K562 (cell line): Measurements from ENCODE around the gene USP32. TPM values are rescaled to one million over a fixed set of nuclear protein-coding genes. Genes with fewer than 3 reads are reported as not detected.

Source experiments
- ATAC-seq: fragments of 200-7000 bp; cut with Tn5 transposase; 3 replicates; pipeline ENCODE4 v1.9.1; 2020; ENCODE audit warnings: moderate library complexity
- BruUV-seq: library from RNA; stranded (reverse); fragments of 400-500 nt; replicated peaks from 2 replicates; lab custom pipeline; 2021; lab: Mats Ljungman, UMichigan
- CTCF ChIA-PET: fragments of 300-600 bp; formaldehyde crosslinking; extraction: SDS; loops from one replicate; lab custom pipeline; 2021; ENCODE audit warnings: low intra/inter-chr PET ratio; lab: Yijun Ruan, JAX
- POLR2A ChIA-PET: fragments of 300-600, 350-650 bp; sonication (Branson Sonifier 250); formaldehyde crosslinking; extraction: SDS; loops from one replicate; lab custom pipeline; 2021; ENCODE audit warnings: antibody characterized with exemption, inconsistent platforms; lab: Yijun Ruan, JAX
- DNase-seq, 4 experiments: peaks; one replicate each; pipeline versions ENCODE4 v3.0.0 to v3.0.0-alpha.2; 2011 to 2018; ENCODE audit warnings: low spot score in 3 of 4, mixed read lengths in 3 of 4; ENCODE audit errors: extremely low read depth in 1 of 4
- FAIRE-seq: peaks from 2 replicates; lab custom pipeline; 2011; peaks lifted over from hg19 to GRCh38; lab: Jason Lieb, UNC
- H2AFZ ChIP-seq: 2 replicates; pipeline ENCODE4 v1.6.0; 2011; ENCODE audit warnings: low read depth, low read length, control low read depth, inconsistent platforms
- H3K27ac ChIP-seq: fragments of 200-600 bp; 3 replicates; pipeline ENCODE4 v1.8.0; 2011; ENCODE audit warnings: low read depth, mild to moderate bottlenecking, control low read depth, inconsistent platforms, low read length, moderate library complexity, mixed read lengths; ENCODE audit errors: extremely low read depth
- H3K27me3 ChIP-seq, 2 experiments: fragments of 300-600 bp in 1 of 2; 2 replicates in 1 of 2; 3 replicates in 1 of 2; pipeline versions ENCODE4 v1.6.0 to v1.8.0; 2011; ENCODE audit warnings: inconsistent platforms in 2 of 2, low read length in 2 of 2, mild to moderate bottlenecking in 1 of 2, mixed read lengths in 1 of 2, moderate library complexity in 1 of 2; ENCODE audit not compliant: control insufficient read depth in 2 of 2, insufficient read depth in 2 of 2
- H3K36me3 ChIP-seq: fragments of 300-600 bp; 3 replicates; pipeline ENCODE4 v1.8.0; 2011; ENCODE audit warnings: mild to moderate bottlenecking, low read length, inconsistent platforms; ENCODE audit not compliant: control insufficient read depth, insufficient read depth
- H3K4me1 ChIP-seq, 2 experiments: fragments of 200-600 bp in 1 of 2; replicated peaks in 1 of 2; 2 replicates in 1 of 2; 3 replicates in 1 of 2; pipeline versions ENCODE4 v1.5.1 to v1.8.0; 2011; ENCODE audit warnings: inconsistent platforms in 2 of 2, low read length in 2 of 2, mild to moderate bottlenecking in 1 of 2, mixed read lengths in 1 of 2, moderate library complexity in 1 of 2; ENCODE audit not compliant: control insufficient read depth in 2 of 2, insufficient read depth in 2 of 2
- H3K4me2 ChIP-seq: 2 replicates; pipeline ENCODE4 v1.6.1; 2011; ENCODE audit warnings: low read length, control low read depth, inconsistent platforms, mixed read lengths; ENCODE audit not compliant: insufficient read depth
- H3K4me3 ChIP-seq: fragments of 200-600 bp; sonication (generic), shearing (Covaris generic); 2 replicates; pipeline ENCODE4 v1.5.1; 2016; ENCODE audit warnings: control low read depth, inconsistent platforms
- H3K79me2 ChIP-seq: fragments of 200-600 bp; 3 replicates; pipeline ENCODE4 v1.8.0; 2011; ENCODE audit warnings: low read length, inconsistent platforms; ENCODE audit not compliant: control insufficient read depth, insufficient read depth
- H3K9ac ChIP-seq, 2 experiments: 2 replicates each; pipeline versions ENCODE4 v1.6.0 to v1.6.1; 2011; ENCODE audit warnings: low read depth in 2 of 2, low read length in 2 of 2, control low read depth in 1 of 2, inconsistent platforms in 1 of 2, mild to moderate bottlenecking in 1 of 2, mixed read lengths in 1 of 2; ENCODE audit not compliant: insufficient read depth in 1 of 2
- H3K9me1 ChIP-seq: one replicate; pipeline ENCODE4 v1.6.0; 2011; ENCODE audit warnings: inconsistent platforms, mild to moderate bottlenecking, low read length, moderate library complexity; ENCODE audit not compliant: control insufficient read depth, insufficient read depth
- H3K9me3 ChIP-seq: replicated peaks from 2 replicates; pipeline ENCODE4 v1.5.1; 2011; ENCODE audit warnings: low read depth, low read length, inconsistent platforms; ENCODE audit not compliant: control insufficient read depth, insufficient read depth
- H4K20me1 ChIP-seq: replicated peaks from 2 replicates; pipeline ENCODE4 v1.6.1; 2011; ENCODE audit warnings: low read length, inconsistent platforms, mixed read lengths; ENCODE audit not compliant: control insufficient read depth, insufficient read depth
- ILF3 ChIP-seq: fragments of 450-650 bp; IDR thresholded peaks from 2 replicates; pipeline ENCODE4 v1.6.1; 2018; ENCODE audit warnings: antibody characterized with exemption, mild to moderate bottlenecking, moderate library complexity, borderline replicate concordance
- PHF8 ChIP-seq: fragments of 200-600 bp; sonication (generic); IDR thresholded peaks from 2 replicates; pipeline ENCODE4 v1.6.1; 2012; ENCODE audit warnings: mixed run types, mild to moderate bottlenecking, inconsistent platforms, low read length, moderate library complexity, borderline replicate concordance
- RFX1 ChIP-seq: fragments of 450-650 bp; IDR thresholded peaks from 2 replicates; pipeline ENCODE4 v1.6.1; 2016; ENCODE audit warnings: mild to moderate bottlenecking, moderate library complexity
- SMAD2 ChIP-seq: fragments of 150-350 bp; IDR thresholded peaks from 2 replicates; pipeline ENCODE4 v1.6.1; 2014; ENCODE audit warnings: low read depth, mild to moderate bottlenecking, low read length
- ZBTB11 ChIP-seq, 3 experiments: fragments of 200-800 bp in 1 of 3; fragments of 250-450 bp in 1 of 3; fragments of 450-650 bp in 1 of 3; sonication (Bioruptor Pico) in 1 of 3; sonication (Bioruptor generic) in 1 of 3; formaldehyde crosslinking in 1 of 3; IDR thresholded peaks; 2 replicates each; pipeline versions ENCODE4 v1.6.1 to v1.8.0; 2016 to 2022; ENCODE audit warnings: mild to moderate bottlenecking in 2 of 3, missing genetic modification characterization in 2 of 3, missing compliant biosample characterization in 1 of 3, moderate library complexity in 1 of 3
- ZC3H11A ChIP-seq: IDR thresholded peaks from 2 replicates; pipeline ENCODE4 v1.6.1; 2012; ENCODE audit warnings: low read depth, low read length, improper control_type of control experiment
- ZNF143 ChIP-seq: sonication (generic); formaldehyde crosslinking; IDR thresholded peaks from 2 replicates; pipeline ENCODE4 v1.9.0; 2022; ENCODE audit warnings: mild to moderate bottlenecking, missing genetic modification reagents
- WGBS: fragments of 100-300 bp; shearing (Covaris generic); methylation state at CpG from one replicate; pipeline ENCODE4 v1.1.6; 2016; ENCODE audit warnings: low coverage, mixed read lengths; ENCODE audit not compliant: insufficient coverage; ENCODE audit errors: missing lambda C conversion rate; 5-methylcytosine and 5-hydroxymethylcytosine counted together
- in situ Hi-C: fragments of 300-500 bp; cut with MboI; formaldehyde crosslinking; loops from 4 replicates; pipeline ENCODE4 v1.15.0; 2018; ENCODE audit warnings: inconsistent platforms, mixed read lengths
- intact Hi-C: fragments of 100-400 bp; cut with micrococcal nuclease; formaldehyde crosslinking; loops from 2 replicates; pipeline ENCODE4 v1.14.2; 2022
- polyA plus RNA-seq, 8 experiments: library from polyadenylated mRNA; depleted of rRNA in 4 of 8; stranded (reverse) in 5 of 8; unstranded in 3 of 8; fragments of >200 nt; fragmentation: Nextera tagmentation in 2 of 8; fragmentation: Illumina TruSeq in 1 of 8; extraction: Ambion mirVana in 2 of 8; extraction: Trizol in 1 of 8; gene quantifications; 2 replicates each; pipeline versions ENCODE4 v1.2.1 to v1.2.3, GENCODE V29; 2011 to 2014; ENCODE audit warnings: inconsistent platforms in 1 of 8, missing spikeins in 1 of 8
- total RNA-seq, 7 experiments: library from RNA; depleted of rRNA in 6 of 7; stranded (reverse); fragments of >200 nt in 6 of 7; fragmentation: Illumina TruSeq in 2 of 7; extraction: Trizol in 2 of 7; gene quantifications; 2 replicates each; pipeline versions ENCODE4 v1.2.1 to v1.2.3, GENCODE V29; 2011 to 2021; ENCODE audit warnings: low replicate concordance in 1 of 7

USP32 gene
- total and polyA plus RNA-seq, 9 of the 15 experiments (the other 6 are each of a cell fraction or from before 2014, with no cell fraction given), result 18.0 to 69.3 (median 47.1) TPM

GRCh38 chr17:60354223-60354622 lies 37.7 kb downstream of the USP32 start:
- no TSS peak for BruUV-seq
- Histone ChIP-seq H2AFZ (no peak overlapping the region), H3K79me2 (peaks cover 95% of the 10 kb centered on the region), H3K9ac (no peak overlapping the region), H3K36me3 (peaks cover 3% of the 10 kb centered on the region; the same call in 2 of the 3 replicates), H3K27me3 (no peaks in the 10 kb centered on the region), H4K20me1 (0 out of 2 replicates have a peak, but pooled peaks cover 3% of the 10 kb centered on the region), H3K4me3 (no peak overlapping the region), H3K9me1 (no peaks in the 10 kb centered on the region), H3K27ac (no peak overlapping the region), H3K9me3 (no peaks in the 10 kb centered on the region), H3K4me2 (no peak overlapping the region; the same call in 1 of the 2 replicates), H3K4me1 (peaks cover 23 to 28% of the 10 kb centered on the region in 2 experiments; a peak in 4 of 5 replicates)
- 6% methylated on average over 1 of the region's 1 CpG for WGBS
- in situ Hi-C loops (no loop called here), intact Hi-C loops (no loop called here)
- DNase-seq (no peak), FAIRE-seq (no peak), ATAC-seq (no peak)
- peak; percentile 11; the same call in 1 of the 2 replicates for TF ChIP-seq RFX1
- TF ChIP-seq SMAD2, result no peak
- ChIA-PET CTCF (no interaction called here), POLR2A (interaction anchor here (1.2 to 2.4 kb wide), 2 partner anchors 9 to 15 kb away, joined by 3 to 6 read pairs; no protein-coding TSS in a partner anchor)

GRCh38 chr17:60353773-60354172 lies 38.2 kb downstream of the USP32 start:
- no peaks in the 10 kb centered on the region for H3K27me3 ChIP-seq
- CTCF ChIA-PET, result no interaction called here
- 0 out of 2 replicates have a peak, but pooled peaks cover 3% of the 10 kb centered on the region for H4K20me1 ChIP-seq
- FAIRE-seq, result no peak
- H3K4me3 ChIP-seq, result no peak overlapping the region
- no peaks in the 10 kb centered on the region for H3K9me1 ChIP-seq
- peaks cover under 1% of the 10 kb centered on the region; the same call in 2 of the 3 replicates for H3K36me3 ChIP-seq
- H2AFZ ChIP-seq, result no peak overlapping the region
- WGBS, result 88% methylated on average over 4 of the region's 4 CpGs
- H3K4me2 ChIP-seq, result no peak overlapping the region
- no TSS peak for BruUV-seq
- no peak overlapping the region for H3K27ac ChIP-seq
- H3K4me1 ChIP-seq, result peaks cover 23 to 28% of the 10 kb centered on the region in 2 experiments; a peak in 4 of 5 replicates
- POLR2A ChIA-PET, result interaction anchor here (1.2 to 2.4 kb wide), 2 partner anchors 9 to 14 kb away, joined by 3 to 6 read pairs; no protein-coding TSS in a partner anchor
- in situ Hi-C loops (no loop called here), intact Hi-C loops (no loop called here)
- H3K9me3 ChIP-seq, result no peaks in the 10 kb centered on the region
- DNase-seq, result no peak
- ATAC-seq, result no peak
- H3K9ac ChIP-seq, result no peak overlapping the region
- H3K79me2 ChIP-seq, result peaks cover 94% of the 10 kb centered on the region
- TF ChIP-seq ZC3H11A (no peak), PHF8 (no peak), ZNF143 (CRISPR knock-in tag) (no peak), ZBTB11 (CRISPR knock-in tag; IDR thresholded peaks at IDR 0.05) (peak in 1 of 3 experiments; percentile 29; a peak in 1 of 6 replicates), ILF3 (no peak)
